ENCODE data around the gene DEPP1.
"Not testable (repeated sequence)": the region's sequence is repeated elsewhere in the genome, so short reads cannot be mapped to it uniquely, and the experiment has no call there.

DEPP1 gene, protein sequence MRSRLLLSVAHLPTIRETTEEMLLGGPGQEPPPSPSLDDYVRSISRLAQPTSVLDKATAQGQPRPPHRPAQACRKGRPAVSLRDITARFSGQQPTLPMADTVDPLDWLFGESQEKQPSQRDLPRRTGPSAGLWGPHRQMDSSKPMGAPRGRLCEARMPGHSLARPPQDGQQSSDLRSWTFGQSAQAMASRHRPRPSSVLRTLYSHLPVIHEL

DNA sequence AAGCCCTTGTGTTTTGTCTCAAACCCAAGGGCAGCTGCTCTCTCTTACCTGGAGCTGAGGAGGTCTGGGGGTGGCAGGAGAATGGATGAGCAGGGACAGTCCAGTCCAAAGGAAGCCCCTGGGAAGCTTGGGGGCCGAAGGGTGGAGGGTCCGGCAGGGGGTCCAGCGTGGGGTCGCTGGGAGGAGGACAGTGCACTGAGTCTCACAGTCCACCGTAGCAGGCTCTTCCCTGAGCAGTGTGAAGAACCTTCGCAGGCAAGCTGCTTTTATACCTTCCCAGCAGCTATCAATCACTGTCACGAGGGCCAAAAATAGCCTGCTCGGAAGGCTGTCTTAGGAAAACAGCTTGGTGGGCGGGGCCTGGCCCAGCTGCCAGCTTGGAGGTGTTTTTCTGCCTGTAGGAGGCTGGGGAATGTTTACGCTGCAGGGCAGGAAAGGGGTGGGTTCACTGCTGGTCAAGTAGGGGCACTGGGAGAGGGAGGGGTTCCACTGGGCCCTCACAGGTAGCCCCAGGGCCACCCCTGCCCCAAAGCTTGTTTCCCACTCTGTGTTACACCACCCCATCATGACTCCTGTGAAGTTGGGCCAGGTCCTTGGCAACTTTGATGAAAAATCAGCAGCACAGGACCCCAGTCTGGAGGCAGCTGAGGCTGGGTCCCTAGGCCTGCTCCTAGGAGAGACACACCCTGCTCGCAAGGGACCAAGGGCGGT lies at the start of gene DEPP1:
TSS of gene DEPP1 (minus strand) at position 240 of the 711 bp plus-strand sequence. CDS start 779 bp downstream, outside the sequence.
- H3K9ac ChIP-seq (ENCODE audit: low read length), result no peak within 1 kb of the TSS
- H2AFZ ChIP-seq (ENCODE audit: low read depth, low read length, severe bottlenecking), result no peak within 1 kb of the TSS

DNA sequence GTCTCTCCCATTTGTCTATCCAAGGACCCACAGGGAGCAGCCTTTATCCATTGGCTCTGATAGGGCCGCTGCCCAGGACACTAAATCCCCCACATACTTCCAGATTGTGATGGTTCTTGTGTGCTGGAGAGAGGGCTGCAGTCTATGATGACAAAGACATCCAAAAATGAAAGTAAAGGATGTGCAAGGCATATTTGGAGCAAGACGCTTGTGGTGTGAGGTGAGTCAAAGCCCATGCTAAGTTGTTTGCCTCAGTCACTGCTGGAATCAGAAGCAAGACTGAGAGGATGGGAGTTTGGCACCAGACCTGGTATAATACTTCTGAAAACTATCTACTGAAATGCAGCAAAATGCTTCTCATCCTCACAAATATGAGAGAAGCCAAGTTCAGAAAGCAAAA lies 44.8 kb upstream of the DEPP1 start:
- Histone ChIP-seq H3K9me2 (replicated peaks; ENCODE audit: insufficient read depth, low read length) (no peaks in the 10 kb centered on the region), H4K20me1 (ENCODE audit: low read depth, low read length) (no peaks in the 10 kb centered on the region), H3K9me3 (ENCODE audit: insufficient read depth, low read length) (no peaks in the 10 kb centered on the region), H3F3A (ENCODE audit: insufficient read depth) (no peaks in the 10 kb centered on the region), H3K27ac (ENCODE audit: low read depth, low read length) (no peak overlapping the region), H3K27me3 (ENCODE audit: low read length) (no peaks in the 10 kb centered on the region), H3K36me3 (ENCODE audit: low read length) (no peaks in the 10 kb centered on the region), H3K79me2 (ENCODE audit: insufficient read depth, low read length) (no peaks in the 10 kb centered on the region), H3K4me2 (ENCODE audit: low read depth, low read length, poor library complexity, severe bottlenecking) (no peak overlapping the region), H3K4me3 (ENCODE audit: insufficient read depth, low read length, poor library complexity, severe bottlenecking) (no peak overlapping the region), H3K9ac (ENCODE audit: low read length) (no peak overlapping the region), H2AFZ (ENCODE audit: low read depth, low read length, severe bottlenecking) (no peak overlapping the region)
- no peak for TF ChIP-seq EZH2phosphoT487 (conservative IDR thresholded peaks at IDR 0.05; ENCODE audit: low read length)
- TF ChIP-seq, protein P1, sequence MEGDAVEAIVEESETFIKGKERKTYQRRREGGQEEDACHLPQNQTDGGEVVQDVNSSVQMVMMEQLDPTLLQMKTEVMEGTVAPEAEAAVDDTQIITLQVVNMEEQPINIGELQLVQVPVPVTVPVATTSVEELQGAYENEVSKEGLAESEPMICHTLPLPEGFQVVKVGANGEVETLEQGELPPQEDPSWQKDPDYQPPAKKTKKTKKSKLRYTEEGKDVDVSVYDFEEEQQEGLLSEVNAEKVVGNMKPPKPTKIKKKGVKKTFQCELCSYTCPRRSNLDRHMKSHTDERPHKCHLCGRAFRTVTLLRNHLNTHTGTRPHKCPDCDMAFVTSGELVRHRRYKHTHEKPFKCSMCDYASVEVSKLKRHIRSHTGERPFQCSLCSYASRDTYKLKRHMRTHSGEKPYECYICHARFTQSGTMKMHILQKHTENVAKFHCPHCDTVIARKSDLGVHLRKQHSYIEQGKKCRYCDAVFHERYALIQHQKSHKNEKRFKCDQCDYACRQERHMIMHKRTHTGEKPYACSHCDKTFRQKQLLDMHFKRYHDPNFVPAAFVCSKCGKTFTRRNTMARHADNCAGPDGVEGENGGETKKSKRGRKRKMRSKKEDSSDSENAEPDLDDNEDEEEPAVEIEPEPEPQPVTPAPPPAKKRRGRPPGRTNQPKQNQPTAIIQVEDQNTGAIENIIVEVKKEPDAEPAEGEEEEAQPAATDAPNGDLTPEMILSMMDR (IDR thresholded peaks at IDR 0.05; ENCODE audit: insufficient read depth, low read length, poor library complexity, severe bottlenecking), result no peak

More for the DNA sequence above, at the start of gene DEPP1:
- Histone ChIP-seq H3F3A (ENCODE audit: insufficient read depth) (no peaks in the 10 kb centered on the region), H3K36me3 (ENCODE audit: low read length) (no peaks in the 10 kb centered on the region), H3K4me3 (ENCODE audit: insufficient read depth, low read length, poor library complexity, severe bottlenecking) (no peak within 1 kb of the TSS), H3K4me2 (ENCODE audit: low read depth, low read length, poor library complexity, severe bottlenecking) (no peak within 1 kb of the TSS), H3K27ac (ENCODE audit: low read depth, low read length) (no peak within 1 kb of the TSS), H4K20me1 (ENCODE audit: low read depth, low read length) (no peaks in the 10 kb centered on the region), H3K9me2 (replicated peaks; ENCODE audit: insufficient read depth, low read length) (no peaks in the 10 kb centered on the region), H3K27me3 (ENCODE audit: low read length) (no peaks in the 10 kb centered on the region), H3K9me3 (ENCODE audit: insufficient read depth, low read length) (no peaks in the 10 kb centered on the region), H3K79me2 (ENCODE audit: insufficient read depth, low read length) (no peaks in the 10 kb centered on the region)
- TF ChIP-seq EZH2phosphoT487 (conservative IDR thresholded peaks at IDR 0.05; ENCODE audit: low read length), result no peak
- TF ChIP-seq, protein P1 (IDR thresholded peaks at IDR 0.05; ENCODE audit: insufficient read depth, low read length, poor library complexity, severe bottlenecking), result no peak

DNA sequence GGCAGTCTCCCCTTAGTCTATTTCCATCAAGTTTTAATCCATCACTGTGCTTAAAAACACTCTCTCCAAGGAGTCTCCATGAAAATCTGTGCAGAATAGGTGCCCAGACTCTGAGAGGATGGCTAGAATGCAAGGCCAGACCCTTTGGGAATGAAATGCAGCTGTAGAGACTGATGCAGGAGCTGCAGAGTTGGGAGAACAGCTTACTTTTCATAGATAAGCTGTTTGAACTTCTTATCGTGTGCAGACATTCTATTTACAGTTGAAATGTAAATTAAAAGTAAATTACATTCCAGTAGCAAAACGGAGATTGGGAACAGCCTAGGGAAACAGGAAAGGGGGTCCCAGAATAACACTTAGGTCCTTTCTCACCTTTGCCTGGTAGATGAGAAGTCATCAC lies 37.0 kb upstream of the DEPP1 start:
- Histone ChIP-seq H3K9ac (ENCODE audit: low read length) (no peak overlapping the region), H3K4me2 (ENCODE audit: low read depth, low read length, poor library complexity, severe bottlenecking) (no peak overlapping the region), H4K20me1 (ENCODE audit: low read depth, low read length) (no peaks in the 10 kb centered on the region), H3K36me3 (ENCODE audit: low read length) (no peaks in the 10 kb centered on the region), H3K27ac (ENCODE audit: low read depth, low read length) (no peak overlapping the region), H3K9me3 (ENCODE audit: insufficient read depth, low read length) (no peaks in the 10 kb centered on the region), H3K4me3 (ENCODE audit: insufficient read depth, low read length, poor library complexity, severe bottlenecking) (no peak overlapping the region), H3K79me2 (ENCODE audit: insufficient read depth, low read length) (no peaks in the 10 kb centered on the region), H3K27me3 (ENCODE audit: low read length) (no peaks in the 10 kb centered on the region), H2AFZ (ENCODE audit: low read depth, low read length, severe bottlenecking) (no peak overlapping the region), H3F3A (ENCODE audit: insufficient read depth) (no peaks in the 10 kb centered on the region), H3K9me2 (replicated peaks; ENCODE audit: insufficient read depth, low read length) (no peaks in the 10 kb centered on the region)
- no peak for TF ChIP-seq EZH2phosphoT487 (conservative IDR thresholded peaks at IDR 0.05; ENCODE audit: low read length)
- TF ChIP-seq, protein P1 (IDR thresholded peaks at IDR 0.05; ENCODE audit: insufficient read depth, low read length, poor library complexity, severe bottlenecking), result no peak

DNA sequence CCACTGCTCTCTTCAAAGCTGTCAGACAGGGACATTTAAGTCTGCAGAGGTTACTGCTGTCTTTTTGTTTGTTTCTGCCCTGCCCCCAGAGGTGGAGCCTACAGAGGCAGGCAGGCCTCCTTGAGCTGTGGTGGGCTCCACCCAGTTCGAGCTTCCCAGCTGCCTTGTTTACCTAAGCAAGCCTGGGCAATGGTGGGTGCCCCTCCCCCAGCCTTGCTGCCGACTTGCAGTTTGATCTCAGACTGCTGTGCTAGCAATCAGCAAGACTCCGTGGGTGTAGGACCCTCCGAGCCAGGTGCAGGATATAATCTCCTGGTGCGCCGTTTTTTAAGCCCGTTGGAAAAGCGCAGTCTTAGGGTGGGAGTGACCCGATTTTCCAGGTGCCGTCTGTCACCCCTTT lies 35.9 kb upstream of the DEPP1 start:
- not testable (repeated sequence) for H3K9me3 ChIP-seq (ENCODE audit: insufficient read depth, low read length); H4K20me1 ChIP-seq (ENCODE audit: low read depth, low read length); H3K9me2 ChIP-seq (replicated peaks; ENCODE audit: insufficient read depth, low read length)

More for the DNA sequence above, 35.9 kb upstream of the DEPP1 start:
- H3K4me2 ChIP-seq (ENCODE audit: low read depth, low read length, poor library complexity, severe bottlenecking); H3K27ac ChIP-seq (ENCODE audit: low read depth, low read length); H3K4me3 ChIP-seq (ENCODE audit: insufficient read depth, low read length, poor library complexity, severe bottlenecking); H3K9ac ChIP-seq (ENCODE audit: low read length); H2AFZ ChIP-seq (ENCODE audit: low read depth, low read length, severe bottlenecking); H3K79me2 ChIP-seq (ENCODE audit: insufficient read depth, low read length); H3K36me3 ChIP-seq (ENCODE audit: low read length); H3K27me3 ChIP-seq (ENCODE audit: low read length); H3F3A ChIP-seq (ENCODE audit: insufficient read depth): not testable (repeated sequence)

All from SU-DHL-6 (cell line).